ENCODE measurements around the gene TTC7B. TPM values are rescaled to one million over a fixed set of nuclear protein-coding genes. Genes with fewer than 3 reads are reported as not detected.
"Not testable (repeated sequence)": the region's sequence is repeated elsewhere in the genome, so short reads cannot be mapped to it uniquely, and the experiment has no call there.

TTC7B gene
- total and polyA plus RNA-seq, 12 donors: 10.0 to 58.4 (median 24.7) TPM

GRCh38 chr14:90842726-90843125 lies 26.5 kb upstream of the TTC7B start:
- no peak overlapping the region for H3K27ac ChIP-seq
- H3K4me3 ChIP-seq: no peak overlapping the region
- WGBS, 4 donors: 58 to 74% (median 65%) methylated on average over 5 to 6 of the region's 6 CpGs
- H3K36me3 ChIP-seq (replicated peaks in 1 of 2): no peaks in the 10 kb centered on the region
- no peaks in the 10 kb centered on the region for H3K4me1 ChIP-seq (replicated peaks in 1 of 2)
- TF ChIP-seq, protein P1, sequence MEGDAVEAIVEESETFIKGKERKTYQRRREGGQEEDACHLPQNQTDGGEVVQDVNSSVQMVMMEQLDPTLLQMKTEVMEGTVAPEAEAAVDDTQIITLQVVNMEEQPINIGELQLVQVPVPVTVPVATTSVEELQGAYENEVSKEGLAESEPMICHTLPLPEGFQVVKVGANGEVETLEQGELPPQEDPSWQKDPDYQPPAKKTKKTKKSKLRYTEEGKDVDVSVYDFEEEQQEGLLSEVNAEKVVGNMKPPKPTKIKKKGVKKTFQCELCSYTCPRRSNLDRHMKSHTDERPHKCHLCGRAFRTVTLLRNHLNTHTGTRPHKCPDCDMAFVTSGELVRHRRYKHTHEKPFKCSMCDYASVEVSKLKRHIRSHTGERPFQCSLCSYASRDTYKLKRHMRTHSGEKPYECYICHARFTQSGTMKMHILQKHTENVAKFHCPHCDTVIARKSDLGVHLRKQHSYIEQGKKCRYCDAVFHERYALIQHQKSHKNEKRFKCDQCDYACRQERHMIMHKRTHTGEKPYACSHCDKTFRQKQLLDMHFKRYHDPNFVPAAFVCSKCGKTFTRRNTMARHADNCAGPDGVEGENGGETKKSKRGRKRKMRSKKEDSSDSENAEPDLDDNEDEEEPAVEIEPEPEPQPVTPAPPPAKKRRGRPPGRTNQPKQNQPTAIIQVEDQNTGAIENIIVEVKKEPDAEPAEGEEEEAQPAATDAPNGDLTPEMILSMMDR (IDR thresholded peaks at IDR 0.05): no peak
- no peaks in the 10 kb centered on the region for H3K27me3 ChIP-seq
- H3K9me3 ChIP-seq (replicated peaks in 1 of 3): no peaks in the 10 kb centered on the region
- intact Hi-C loops (cut with DNase I): no loop called here
- peak in 3 of 7 donors; percentile 11 to 47 (median 35) for DNase-seq

GRCh38 chr14:90840667-90841066 lies 24.4 kb upstream of the TTC7B start:
- WGBS, 4 donors: 91 to 96% (median 94%) methylated on average over 4 of the region's 4 CpGs
- H3K27ac ChIP-seq; H3K27me3 ChIP-seq; intact Hi-C loops (cut with DNase I); H3K36me3 ChIP-seq (replicated peaks in 1 of 2); H3K9me3 ChIP-seq (replicated peaks in 1 of 3); H3K4me3 ChIP-seq; H3K4me1 ChIP-seq (replicated peaks in 1 of 2); DNase-seq: not testable (repeated sequence)

DNA sequence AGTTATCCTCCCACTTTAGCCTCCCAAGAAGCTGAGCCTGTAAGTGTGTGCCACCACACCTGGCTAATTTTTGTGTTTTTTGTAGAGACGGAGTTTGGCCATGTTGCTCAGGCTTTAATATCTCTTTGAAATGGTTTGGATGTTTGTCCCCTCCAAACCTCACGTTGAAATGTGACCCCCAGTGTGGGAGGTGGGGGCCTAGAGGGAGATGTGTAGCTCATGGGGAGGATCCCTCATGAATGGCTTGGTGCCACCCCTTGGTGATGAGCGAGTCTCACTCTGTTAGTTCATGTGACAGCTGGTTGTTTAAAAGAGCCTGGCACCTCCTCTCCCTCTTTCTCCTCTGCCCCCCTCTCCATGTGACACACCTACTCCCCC lies 23.6 kb upstream of the TTC7B start:
- Histone ChIP-seq H3K9me3 (replicated peaks in 1 of 3) (no peaks in the 10 kb centered on the region), H3K4me1 (replicated peaks in 1 of 2) (no peaks in the 10 kb centered on the region), H3K27me3 (no peaks in the 10 kb centered on the region), H3K4me3 (no peak overlapping the region), H3K27ac (peak overlapping the region in 2 of 5 donors; percentile 68 to 77), H3K36me3 (replicated peaks in 1 of 2) (no peaks in the 10 kb centered on the region)
- DNase-seq: peak in 1 of 7 donors; percentile 18
- whole genome bisulfite sequencing, 4 donors: 81 to 92% (median 88%) methylated on average over 3 of the region's 3 CpGs
- no peak for TF ChIP-seq POLR2A (IDR thresholded peaks at IDR 0.05)
- TF ChIP-seq, protein P1 (IDR thresholded peaks at IDR 0.05): no peak
- intact Hi-C loops (cut with DNase I): no loop called here

DNA sequence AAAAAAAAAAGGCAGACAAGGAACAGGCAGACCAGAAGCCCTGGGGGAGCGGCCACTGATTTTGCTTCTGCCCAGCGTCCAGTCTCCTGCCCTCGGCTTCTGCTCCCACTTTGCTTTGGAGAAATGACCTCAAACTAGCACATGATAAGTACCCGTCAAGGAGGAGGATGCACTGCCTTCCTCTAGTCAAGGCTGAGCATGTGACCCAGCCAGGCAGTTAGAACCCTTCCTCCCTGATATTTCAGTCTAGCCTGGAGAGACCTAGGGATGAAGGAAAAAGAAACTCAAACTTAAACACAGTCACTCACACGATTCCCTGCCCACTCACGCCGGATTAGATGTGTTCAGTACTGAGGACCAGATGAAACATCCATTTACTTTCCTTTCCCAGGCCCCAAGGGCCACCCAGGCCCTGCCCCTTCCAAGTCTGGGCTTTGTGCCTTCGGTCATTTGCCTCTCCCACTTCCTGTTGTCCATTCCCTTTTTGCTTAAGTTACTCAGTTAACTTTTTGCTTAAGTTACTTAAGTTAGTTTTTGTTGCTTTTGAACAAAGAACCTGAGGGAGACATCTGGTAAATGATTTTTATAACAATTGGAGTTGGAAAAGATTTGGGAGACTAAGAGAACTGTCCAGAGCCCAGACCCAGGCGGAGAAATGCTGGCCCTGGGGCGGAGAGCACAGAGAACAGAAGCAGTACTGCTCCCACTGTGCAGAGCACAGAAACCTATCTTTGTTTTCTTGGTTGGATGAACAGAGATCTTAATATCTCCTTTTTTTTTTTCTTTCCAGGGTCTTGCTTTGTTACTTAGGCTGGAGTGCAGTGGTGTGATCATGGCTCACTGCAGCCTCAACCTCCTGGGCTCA lies 23.0 kb upstream of the TTC7B start:
- peak in 4 of 7 donors; percentile 33 to 67 (median 39) for DNase-seq
- no peak overlapping the region for H3K4me3 ChIP-seq

GRCh38 chr14:90838531-90838930 lies 22.3 kb upstream of the TTC7B start:
- WGBS, 4 donors: 80 to 88% (median 85%) methylated on average over 8 of the region's 8 CpGs
- H3K4me3 ChIP-seq; H3K9me3 ChIP-seq (replicated peaks in 1 of 3); H3K4me1 ChIP-seq (replicated peaks in 1 of 2); H3K27me3 ChIP-seq; intact Hi-C loops (cut with DNase I); H3K36me3 ChIP-seq (replicated peaks in 1 of 2): not testable (repeated sequence)
- DNase-seq: peak in 1 of 7 donors; percentile 35
- peak overlapping the region in 3 of 5 donors; percentile 32 to 68 (median 68) for H3K27ac ChIP-seq

More for the DNA sequence above, 23.0 kb upstream of the TTC7B start:
- Histone ChIP-seq H3K27ac (peak overlapping the region in 4 of 5 donors; percentile 32 to 77 (median 52)), H3K4me1 (replicated peaks in 1 of 2) (no peaks in the 10 kb centered on the region), H3K9me3 (replicated peaks in 1 of 3) (no peaks in the 10 kb centered on the region), H3K36me3 (replicated peaks in 1 of 2) (no peaks in the 10 kb centered on the region), H3K27me3 (no peaks in the 10 kb centered on the region)
- intact Hi-C loops (cut with DNase I): no loop called here
- WGBS, 4 donors: 46 to 62% (median 52%) methylated on average over 10 of the region's 10 CpGs
- no peak for TF ChIP-seq POLR2A (IDR thresholded peaks at IDR 0.05)
- TF ChIP-seq, protein P1 (IDR thresholded peaks at IDR 0.05): no peak

Data from adrenal gland (tissue), 12 donors.